Measurements from ENCODE around the gene CD55. TPM values are rescaled to one million over a fixed set of nuclear protein-coding genes. Genes with fewer than 3 reads are reported as not detected.

Gene CD55
- total and polyA plus RNA-seq, 2 of the 8 experiments (the other 6 are each of a cell fraction or from before 2014, with no cell fraction given): 20.1 to 22.8 TPM

DNA sequence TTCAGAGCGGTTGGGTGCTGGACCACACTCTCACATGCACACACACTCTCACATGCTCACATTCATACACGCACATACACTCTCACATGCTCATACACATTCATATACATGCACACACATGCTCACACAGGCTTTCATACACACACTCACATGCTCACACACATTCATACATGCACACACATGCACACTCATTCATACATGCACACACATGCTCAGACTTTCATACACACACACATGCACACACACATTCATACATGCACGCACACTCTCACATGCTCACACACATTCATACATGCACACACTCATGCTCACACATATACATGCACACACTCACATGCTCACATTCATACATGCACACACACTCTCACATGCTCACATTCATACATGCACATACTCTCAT, 6.0 kb upstream of the CD55 start (continued):
- TF ChIP-seq JUND (IDR thresholded peaks at IDR 0.05; ENCODE audit: low read length) (no peak), MAFK (IDR thresholded peaks at IDR 0.05; ENCODE audit: low read depth, low read length) (no peak)
